ENCODE measurements around the gene RTL5.

The RTL5 gene

DNA sequence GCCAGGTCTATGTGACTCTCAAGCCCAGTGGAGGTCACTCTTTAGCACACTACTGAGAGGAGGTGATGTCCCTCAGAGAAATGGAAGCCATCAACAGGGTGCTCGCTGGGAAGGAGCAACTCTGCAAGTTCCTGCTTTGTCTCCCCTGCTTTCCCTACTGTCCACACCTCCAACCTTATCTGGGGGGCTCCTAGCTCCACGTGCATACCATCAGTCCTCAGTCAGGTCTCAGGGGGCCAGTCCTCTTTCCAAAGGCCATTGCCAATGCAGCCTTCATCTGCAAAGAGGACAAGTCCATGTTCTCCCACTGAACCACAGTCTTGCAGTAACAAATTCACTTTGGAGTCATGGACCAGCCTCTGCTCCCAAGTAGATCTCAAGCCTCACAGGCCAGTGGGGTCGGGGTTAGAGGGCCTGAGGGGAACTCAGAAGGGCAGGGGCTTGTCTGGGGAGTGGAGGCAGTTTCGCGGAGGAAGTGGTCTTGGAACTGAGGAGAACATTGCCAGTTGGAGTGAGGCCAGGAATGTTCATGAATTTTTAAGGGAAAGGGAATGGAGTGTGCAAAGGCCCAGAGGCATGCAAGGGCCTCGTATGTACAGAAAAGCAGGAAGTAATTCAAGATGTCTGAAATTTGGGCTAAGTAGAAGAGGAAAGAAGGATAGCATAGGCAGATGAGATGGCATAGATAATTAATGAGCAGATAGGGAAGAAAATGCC lies 8.9 kb downstream of the RTL5 start:
- DNase-seq (ENCODE audit: low read depth in 1 of 2, low spot score in 1 of 2): no peak
- no peaks in the 10 kb centered on the region for H3K27me3 ChIP-seq (ENCODE audit: insufficient read depth, poor library complexity, severe bottlenecking)
- no peak overlapping the region for H3K4me3 ChIP-seq (replicated peaks; ENCODE audit: insufficient read depth, low read length)
- TF ChIP-seq, protein P1, sequence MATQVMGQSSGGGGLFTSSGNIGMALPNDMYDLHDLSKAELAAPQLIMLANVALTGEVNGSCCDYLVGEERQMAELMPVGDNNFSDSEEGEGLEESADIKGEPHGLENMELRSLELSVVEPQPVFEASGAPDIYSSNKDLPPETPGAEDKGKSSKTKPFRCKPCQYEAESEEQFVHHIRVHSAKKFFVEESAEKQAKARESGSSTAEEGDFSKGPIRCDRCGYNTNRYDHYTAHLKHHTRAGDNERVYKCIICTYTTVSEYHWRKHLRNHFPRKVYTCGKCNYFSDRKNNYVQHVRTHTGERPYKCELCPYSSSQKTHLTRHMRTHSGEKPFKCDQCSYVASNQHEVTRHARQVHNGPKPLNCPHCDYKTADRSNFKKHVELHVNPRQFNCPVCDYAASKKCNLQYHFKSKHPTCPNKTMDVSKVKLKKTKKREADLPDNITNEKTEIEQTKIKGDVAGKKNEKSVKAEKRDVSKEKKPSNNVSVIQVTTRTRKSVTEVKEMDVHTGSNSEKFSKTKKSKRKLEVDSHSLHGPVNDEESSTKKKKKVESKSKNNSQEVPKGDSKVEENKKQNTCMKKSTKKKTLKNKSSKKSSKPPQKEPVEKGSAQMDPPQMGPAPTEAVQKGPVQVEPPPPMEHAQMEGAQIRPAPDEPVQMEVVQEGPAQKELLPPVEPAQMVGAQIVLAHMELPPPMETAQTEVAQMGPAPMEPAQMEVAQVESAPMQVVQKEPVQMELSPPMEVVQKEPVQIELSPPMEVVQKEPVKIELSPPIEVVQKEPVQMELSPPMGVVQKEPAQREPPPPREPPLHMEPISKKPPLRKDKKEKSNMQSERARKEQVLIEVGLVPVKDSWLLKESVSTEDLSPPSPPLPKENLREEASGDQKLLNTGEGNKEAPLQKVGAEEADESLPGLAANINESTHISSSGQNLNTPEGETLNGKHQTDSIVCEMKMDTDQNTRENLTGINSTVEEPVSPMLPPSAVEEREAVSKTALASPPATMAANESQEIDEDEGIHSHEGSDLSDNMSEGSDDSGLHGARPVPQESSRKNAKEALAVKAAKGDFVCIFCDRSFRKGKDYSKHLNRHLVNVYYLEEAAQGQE (IDR thresholded peaks at IDR 0.05; ENCODE audit: insufficient replicate concordance, low read depth): no peak
- TF ChIP-seq GABPA (IDR thresholded peaks at IDR 0.05; ENCODE audit: low read depth): no peak
- TF ChIP-seq SPI1 (IDR thresholded peaks at IDR 0.05; ENCODE audit: borderline replicate concordance, low read depth): no peak
- TF ChIP-seq, protein P2, sequence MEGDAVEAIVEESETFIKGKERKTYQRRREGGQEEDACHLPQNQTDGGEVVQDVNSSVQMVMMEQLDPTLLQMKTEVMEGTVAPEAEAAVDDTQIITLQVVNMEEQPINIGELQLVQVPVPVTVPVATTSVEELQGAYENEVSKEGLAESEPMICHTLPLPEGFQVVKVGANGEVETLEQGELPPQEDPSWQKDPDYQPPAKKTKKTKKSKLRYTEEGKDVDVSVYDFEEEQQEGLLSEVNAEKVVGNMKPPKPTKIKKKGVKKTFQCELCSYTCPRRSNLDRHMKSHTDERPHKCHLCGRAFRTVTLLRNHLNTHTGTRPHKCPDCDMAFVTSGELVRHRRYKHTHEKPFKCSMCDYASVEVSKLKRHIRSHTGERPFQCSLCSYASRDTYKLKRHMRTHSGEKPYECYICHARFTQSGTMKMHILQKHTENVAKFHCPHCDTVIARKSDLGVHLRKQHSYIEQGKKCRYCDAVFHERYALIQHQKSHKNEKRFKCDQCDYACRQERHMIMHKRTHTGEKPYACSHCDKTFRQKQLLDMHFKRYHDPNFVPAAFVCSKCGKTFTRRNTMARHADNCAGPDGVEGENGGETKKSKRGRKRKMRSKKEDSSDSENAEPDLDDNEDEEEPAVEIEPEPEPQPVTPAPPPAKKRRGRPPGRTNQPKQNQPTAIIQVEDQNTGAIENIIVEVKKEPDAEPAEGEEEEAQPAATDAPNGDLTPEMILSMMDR (IDR thresholded peaks at IDR 0.05; ENCODE audit: insufficient read depth, low read length): no peak
- no peak for TF ChIP-seq POLR2AphosphoS5 (IDR thresholded peaks at IDR 0.05; ENCODE audit: low read depth)
- peak overlapping the region; percentile 66 for H3K27ac ChIP-seq (replicated peaks)

DNA sequence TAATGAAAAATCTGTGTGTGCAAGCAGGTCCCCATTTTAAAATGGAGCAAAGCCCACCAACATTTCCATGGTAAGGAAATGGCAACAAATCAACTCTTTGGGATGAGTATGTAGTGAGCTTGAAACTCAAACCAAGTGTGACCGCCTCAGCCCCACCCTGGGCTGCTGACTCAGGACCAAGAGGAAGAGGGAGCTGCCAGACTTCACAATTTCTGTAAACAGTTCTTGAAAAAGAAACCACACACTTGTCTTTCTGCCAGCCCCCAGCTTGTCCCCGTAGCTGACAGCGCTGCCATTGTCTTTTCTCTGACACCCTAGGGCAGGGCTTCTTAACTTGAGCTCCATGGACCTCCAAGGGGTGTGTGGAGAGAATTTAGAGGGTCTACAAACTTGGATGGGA lies 10.3 kb downstream of the RTL5 start:
- Histone ChIP-seq H3K27ac (replicated peaks) (peak overlapping the region; percentile 79), H3K27me3 (ENCODE audit: insufficient read depth, poor library complexity, severe bottlenecking) (no peaks in the 10 kb centered on the region), H3K4me3 (replicated peaks; ENCODE audit: insufficient read depth, low read length) (no peak overlapping the region)
- peak in 1 of 2 experiments; percentile 71 for DNase-seq (ENCODE audit: low read depth in 1 of 2, low spot score in 1 of 2)
- no peak for TF ChIP-seq POLR2AphosphoS5 (IDR thresholded peaks at IDR 0.05; ENCODE audit: low read depth)
- no peak for TF ChIP-seq SPI1 (IDR thresholded peaks at IDR 0.05; ENCODE audit: borderline replicate concordance, low read depth)
- TF ChIP-seq GABPA (IDR thresholded peaks at IDR 0.05; ENCODE audit: low read depth): no peak
- TF ChIP-seq, protein P1 (IDR thresholded peaks at IDR 0.05; ENCODE audit: insufficient replicate concordance, low read depth): no peak
- TF ChIP-seq, protein P2 (IDR thresholded peaks at IDR 0.05; ENCODE audit: insufficient read depth, low read length): no peak

DNA sequence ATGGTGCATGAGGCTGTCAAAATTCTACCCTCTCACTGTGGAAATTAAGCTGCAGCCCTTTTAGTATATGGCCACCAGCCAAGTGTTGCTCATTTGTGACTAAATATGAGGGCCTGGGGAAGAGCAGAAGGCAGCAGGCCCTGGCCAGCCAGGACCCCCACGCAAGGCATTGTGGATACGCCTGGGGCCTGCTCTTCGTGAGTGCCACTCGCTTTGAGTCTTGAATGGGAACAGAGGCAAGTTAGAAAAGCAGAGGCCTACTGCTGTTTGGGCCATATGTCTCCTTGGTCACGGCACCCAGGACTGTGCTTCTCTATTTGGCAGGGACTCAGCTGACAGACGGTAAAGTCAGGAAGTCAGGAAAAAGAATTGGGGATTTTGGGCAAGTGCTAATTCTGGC lies 10.9 kb downstream of the RTL5 start:
- TF ChIP-seq POLR2AphosphoS5 (IDR thresholded peaks at IDR 0.05; ENCODE audit: low read depth) (no peak), SPI1 (IDR thresholded peaks at IDR 0.05; ENCODE audit: borderline replicate concordance, low read depth) (no peak)
- TF ChIP-seq, protein P1 (IDR thresholded peaks at IDR 0.05; ENCODE audit: insufficient replicate concordance, low read depth): no peak
- TF ChIP-seq, protein P2 (IDR thresholded peaks at IDR 0.05; ENCODE audit: insufficient read depth, low read length): no peak
- H3K27ac ChIP-seq (replicated peaks): peak overlapping the region; percentile 79
- H3K4me3 ChIP-seq (replicated peaks; ENCODE audit: insufficient read depth, low read length): no peak overlapping the region
- H3K27me3 ChIP-seq (ENCODE audit: insufficient read depth, poor library complexity, severe bottlenecking): no peaks in the 10 kb centered on the region
- peak in 1 of 2 experiments; percentile 45 for DNase-seq (ENCODE audit: low read depth in 1 of 2, low spot score in 1 of 2)

All from HL-60 (cell line).